Heart right ventricle (tissue), 16 donors: ENCODE data around the gene ANO2. TPM values are rescaled to one million over a fixed set of nuclear protein-coding genes. Genes with fewer than 3 reads are reported as not detected.

Source experiments
- ATAC-seq, 8 donors: fragments of 200-7000 bp; cut with Tn5 transposase; one replicate each; pipeline ENCODE4 v1.9.1; 2020; ENCODE audit warnings: mild to moderate bottlenecking in 8 of 8, moderate library complexity in 8 of 8, moderate number of reproducible peaks in 1 of 8
- DNase-seq, 2 donors: peaks; one replicate each; pipeline ENCODE4 v3.0.0-alpha.2; 2020
- H3K27ac ChIP-seq, 10 donors: fragments of 200-600 bp; sonication (generic) in 2 of 10; one replicate each; pipeline versions ENCODE4 v1.5.0 to v1.8.0; 2020 to 2022; ENCODE audit warnings: mild to moderate bottlenecking in 3 of 10
- H3K27me3 ChIP-seq, 7 donors: fragments of 200-600 bp; one replicate each; pipeline ENCODE4 v1.8.0; 2021 to 2022; ENCODE audit warnings: mild to moderate bottlenecking in 2 of 7
- H3K36me3 ChIP-seq, 9 donors: fragments of 200-600 bp; sonication (generic) in 1 of 9; one replicate each; pipeline versions ENCODE4 v1.5.0 to v1.8.0; 2020 to 2022; ENCODE audit warnings: mild to moderate bottlenecking in 2 of 9
- H3K4me1 ChIP-seq, 9 donors: fragments of 200-600 bp; sonication (generic) in 1 of 9; one replicate each; pipeline versions ENCODE4 v1.5.0 to v1.8.0; 2020 to 2022; ENCODE audit warnings: mild to moderate bottlenecking in 4 of 9
- H3K4me3 ChIP-seq, 10 donors: fragments of 200-600 bp; sonication (generic) in 2 of 10; one replicate each; pipeline versions ENCODE4 v1.5.0 to v1.8.0; 2020 to 2022; ENCODE audit warnings: mild to moderate bottlenecking in 7 of 10, moderate library complexity in 2 of 10
- H3K9me3 ChIP-seq, 11 donors: fragments of 200-600 bp in 10 of 11; sonication (generic) in 2 of 11; one replicate each; pipeline versions ENCODE4 v1.5.0 to v1.8.0; 2013 to 2022; ENCODE audit warnings: mild to moderate bottlenecking in 2 of 11, control low read depth in 1 of 11, moderate library complexity in 1 of 11
- WGBS, 2 donors: extraction: QIAGEN DNeasy Blood & Tissue Kit; methylation state at CpG; one replicate each; pipeline ENCODE4 v1.1.7; 2013; ENCODE audit warnings: inconsistent platforms in 1 of 2; 5-methylcytosine and 5-hydroxymethylcytosine counted together
- intact Hi-C, 10 donors: fragments of 100-400 bp; cut with DNase I; formaldehyde crosslinking; loops; one replicate each; pipeline versions ENCODE4 v1.11.1 to v1.14.2; 2022
- polyA plus RNA-seq, 2 donors: library from polyadenylated mRNA; stranded (reverse); fragments of 200-250 nt; gene quantifications; one replicate each; pipeline ENCODE4 v1.2.3, GENCODE V29; 2013
- total RNA-seq, 10 donors: library from RNA; stranded (reverse); fragmentation: NEBNext Ultra II Directional in 3 of 10; extraction: Animal tissue kit (Norgen Biotek cat#: 25700) in 3 of 10; gene quantifications; one replicate each; pipeline versions ENCODE4 v1.2.1 to v1.2.4, GENCODE V29; 2021 to 2023
- TF ChIP-seq, protein P1 (sequence below), 9 donors: fragments of 200-600 bp; sonication (generic) in 2 of 9; IDR thresholded peaks; one replicate each; pipeline versions ENCODE4 v1.5.0 to v1.8.0; 2021 to 2022; ENCODE audit warnings: antibody characterized with exemption in 9 of 9, mild to moderate bottlenecking in 5 of 9, moderate library complexity in 1 of 9
- donor health status: Arrhythmogenic right ventricular cardiomyopathy.
- donor health status: ischemic (EF 13 %, LVEDD 7.1; RV severe dilation, severe dysfunction).
- donor health status: healthy with polysubstance abuse.
- donor health status: DM: no; HTN: yes; CAD: no.
- donor health status: DM: no; HTN: no; CAD: no.
- donor health status: ischemic (EF 25% LVEDD 6.9; RV normal size, moderate dysfunction).
- donor health status: ischemic (EF 25% LVEDD 5.7; RV mildly dilated, moderate dysfunction).
- donor health status: healthy.
- donor health status: DM: yes; HTN: yes; CAD: no.
- donor health status: Ischemic cardiomyopathy.
- donor health status: ischemic (EF 35%, LVEDD 5.7; RV mildly dilated, moderate dysfunction).
- donor health status: nonischemic (EF 11% LVEDD 7.7; RV severe dilation, severe dysfunction).
- donor health status: DM: yes; HTN: yes; CAD: no.
- donor health status: PGD.
- donor health status: ischemic (EF 29% LVEDD 5.4; RV normal size, mild dysfunction).
- donor health status: nonischemic (EF 23%, LVEDD 6.1; RV moderate dilation, normal function).

ANO2 gene
- total and polyA plus RNA-seq, 12 donors: 4.0 to 15.2 (median 12.0) TPM

DNA sequence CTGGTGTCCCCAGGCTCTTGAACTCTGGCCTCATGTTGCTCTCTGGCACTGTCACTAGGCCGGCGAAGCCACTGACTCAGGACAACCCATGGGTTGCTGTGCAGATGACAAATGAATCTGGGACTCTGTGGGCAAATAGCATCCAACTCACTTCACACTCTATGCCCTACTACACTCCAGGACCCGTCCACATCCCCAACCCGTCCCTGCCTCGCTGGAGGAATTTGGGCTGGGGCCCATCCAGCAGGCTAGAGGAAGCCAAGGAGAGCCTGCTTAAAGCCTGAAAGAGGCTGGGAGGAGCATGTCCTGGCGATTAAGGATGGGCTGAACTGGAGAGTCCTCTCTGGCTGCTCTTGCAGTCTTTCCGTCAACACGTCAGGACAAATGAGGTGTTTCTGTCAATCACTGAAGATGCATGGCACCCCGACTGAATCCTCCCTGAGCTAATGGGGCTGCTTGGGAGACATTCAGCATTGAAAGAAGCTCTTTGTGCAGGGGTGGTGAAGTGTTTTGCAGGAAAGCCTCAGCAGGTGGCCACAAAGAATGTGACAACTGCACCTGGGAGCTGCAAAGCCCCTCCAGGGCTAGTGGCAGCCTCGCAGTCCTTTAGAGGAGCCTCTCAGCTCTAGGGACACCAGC, 71.7 kb downstream of the ANO2 start:
- intact Hi-C loops: loop anchor here in 1 of 10 donors (5.0 kb wide), 1 partner anchor 126 kb away; no protein-coding TSS in a partner anchor
- Histone ChIP-seq H3K27me3 (peaks cover 0 to 2% (median 0%) of the 10 kb centered on the region in 7 donors), H3K4me3 (no peak overlapping the region), H3K9me3 (no peaks in the 10 kb centered on the region), H3K27ac (no peak overlapping the region), H3K36me3 (peaks cover 0 to 18% (median 0%) of the 10 kb centered on the region in 9 donors), H3K4me1 (peaks cover 0 to 21% (median 9%) of the 10 kb centered on the region in 9 donors)
- ATAC-seq (no peak), DNase-seq (no peak)
- 56 to 59% methylated on average over 10 of the region's 10 CpGs for whole genome bisulfite sequencing, 2 donors
- TF ChIP-seq, protein P1, sequence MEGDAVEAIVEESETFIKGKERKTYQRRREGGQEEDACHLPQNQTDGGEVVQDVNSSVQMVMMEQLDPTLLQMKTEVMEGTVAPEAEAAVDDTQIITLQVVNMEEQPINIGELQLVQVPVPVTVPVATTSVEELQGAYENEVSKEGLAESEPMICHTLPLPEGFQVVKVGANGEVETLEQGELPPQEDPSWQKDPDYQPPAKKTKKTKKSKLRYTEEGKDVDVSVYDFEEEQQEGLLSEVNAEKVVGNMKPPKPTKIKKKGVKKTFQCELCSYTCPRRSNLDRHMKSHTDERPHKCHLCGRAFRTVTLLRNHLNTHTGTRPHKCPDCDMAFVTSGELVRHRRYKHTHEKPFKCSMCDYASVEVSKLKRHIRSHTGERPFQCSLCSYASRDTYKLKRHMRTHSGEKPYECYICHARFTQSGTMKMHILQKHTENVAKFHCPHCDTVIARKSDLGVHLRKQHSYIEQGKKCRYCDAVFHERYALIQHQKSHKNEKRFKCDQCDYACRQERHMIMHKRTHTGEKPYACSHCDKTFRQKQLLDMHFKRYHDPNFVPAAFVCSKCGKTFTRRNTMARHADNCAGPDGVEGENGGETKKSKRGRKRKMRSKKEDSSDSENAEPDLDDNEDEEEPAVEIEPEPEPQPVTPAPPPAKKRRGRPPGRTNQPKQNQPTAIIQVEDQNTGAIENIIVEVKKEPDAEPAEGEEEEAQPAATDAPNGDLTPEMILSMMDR (IDR thresholded peaks at IDR 0.05): no peak

GRCh38 chr12:5872745-5873144, 72.3 kb downstream of the ANO2 start:
- Histone ChIP-seq H3K4me3 (no peak overlapping the region), H3K9me3 (no peaks in the 10 kb centered on the region), H3K36me3 (peaks cover 0 to 14% (median 0%) of the 10 kb centered on the region in 9 donors), H3K27me3 (peaks cover 0 to 2% (median 0%) of the 10 kb centered on the region in 7 donors), H3K4me1 (peaks cover 0 to 21% (median 9%) of the 10 kb centered on the region in 9 donors), H3K27ac (no peak overlapping the region)
- ATAC-seq (no peak), DNase-seq (no peak)
- 46 to 64% methylated on average over 4 of the region's 4 CpGs for WGBS, 2 donors
- TF ChIP-seq, protein P1 (IDR thresholded peaks at IDR 0.05): peak in 6 of 9 donors; percentile 11 to 31 (median 17)
- intact Hi-C loops: loop anchor here in 1 of 10 donors (5.0 kb wide), 1 partner anchor 125 kb away; no protein-coding TSS in a partner anchor

DNA sequence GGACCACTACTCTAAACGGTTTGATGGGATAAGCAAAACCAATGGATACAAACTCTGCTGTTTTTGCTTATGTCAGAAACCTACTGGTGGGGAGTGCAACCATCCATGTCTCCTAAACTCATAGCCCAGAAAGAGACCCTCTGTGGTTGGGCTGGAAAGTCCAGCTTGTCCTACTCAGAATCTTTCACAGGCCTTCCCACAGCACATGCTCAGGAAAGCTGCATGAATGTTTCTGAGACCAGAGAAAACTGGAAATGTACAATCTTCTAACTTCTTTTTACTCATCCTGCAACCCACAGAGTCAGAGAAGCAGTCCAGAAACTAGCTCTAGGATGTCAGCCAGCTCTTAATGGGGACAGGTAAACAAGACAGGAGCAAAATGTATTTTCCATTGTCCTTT, 73.3 kb downstream of the ANO2 start:
- Histone ChIP-seq H3K9me3 (no peaks in the 10 kb centered on the region), H3K4me1 (peaks cover 0 to 21% (median 9%) of the 10 kb centered on the region in 9 donors), H3K27ac (no peak overlapping the region), H3K4me3 (no peak overlapping the region), H3K36me3 (peaks cover 0 to 13% (median 0%) of the 10 kb centered on the region in 9 donors), H3K27me3 (peaks cover 0 to 2% (median 0%) of the 10 kb centered on the region in 7 donors)
- WGBS, 2 donors: 68 to 82% methylated on average over 1 of the region's 1 CpG
- no peak for DNase-seq
- TF ChIP-seq, protein P1 (IDR thresholded peaks at IDR 0.05): no peak
- no peak for ATAC-seq
- intact Hi-C loops: loop anchor here in 1 of 10 donors (5.0 kb wide), 1 partner anchor 124 kb away; no protein-coding TSS in a partner anchor

DNA sequence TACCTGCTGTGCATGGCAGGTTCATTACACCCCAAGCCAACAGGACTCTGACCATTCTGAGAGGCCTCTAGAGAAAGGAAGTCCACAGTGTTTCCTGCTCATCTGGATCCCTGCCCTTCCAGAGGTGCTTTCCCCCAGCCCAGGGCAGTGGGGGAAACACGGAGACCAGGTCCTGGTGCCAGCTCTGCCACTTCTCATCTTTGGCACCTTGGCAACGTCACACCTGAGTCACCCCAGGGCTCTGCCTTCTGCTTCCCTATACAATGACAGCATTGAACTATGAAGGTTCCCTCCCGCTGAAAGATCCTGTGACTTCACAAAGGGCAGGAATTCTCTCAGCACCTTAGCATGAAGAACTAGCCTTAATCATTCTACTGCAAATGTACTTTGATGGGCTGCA, 74.9 kb downstream of the ANO2 start:
- TF ChIP-seq, protein P1 (IDR thresholded peaks at IDR 0.05): no peak
- no peak for ATAC-seq
- Histone ChIP-seq H3K36me3 (peaks cover 0 to 13% (median 0%) of the 10 kb centered on the region in 9 donors), H3K27me3 (peaks cover 0 to 5% (median 0%) of the 10 kb centered on the region in 7 donors), H3K9me3 (no peaks in the 10 kb centered on the region), H3K4me1 (peaks cover 0 to 21% (median 9%) of the 10 kb centered on the region in 9 donors), H3K4me3 (no peak overlapping the region), H3K27ac (no peak overlapping the region)
- intact Hi-C loops: loop anchor here in 1 of 10 donors (5.0 kb wide), 1 partner anchor 123 kb away; no protein-coding TSS in a partner anchor
- no peak for DNase-seq
- WGBS, 2 donors: 67 to 74% methylated on average over 3 of the region's 3 CpGs
